Measurements from ENCODE around the gene PCDH9.

Gene PCDH9

DNA sequence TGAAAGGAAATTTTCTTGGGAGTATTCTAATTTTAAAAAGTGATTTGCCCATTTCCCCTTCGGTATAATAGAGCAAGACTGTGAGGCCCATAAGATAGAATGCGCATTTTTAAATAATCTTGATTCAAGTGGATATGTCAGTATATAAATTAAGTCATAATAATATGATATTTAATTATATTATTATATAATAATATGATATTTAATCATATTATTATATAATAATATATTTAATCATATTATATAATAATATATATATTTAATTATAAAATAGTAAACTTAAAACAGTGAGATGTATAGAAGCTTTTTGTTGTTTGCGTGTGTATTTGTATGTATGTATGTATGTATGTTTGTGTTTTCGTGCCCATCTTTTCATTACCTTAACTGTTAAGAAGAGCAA lies 682.5 kb downstream of the PCDH9 start:
- DNase-seq = no peak

DNA sequence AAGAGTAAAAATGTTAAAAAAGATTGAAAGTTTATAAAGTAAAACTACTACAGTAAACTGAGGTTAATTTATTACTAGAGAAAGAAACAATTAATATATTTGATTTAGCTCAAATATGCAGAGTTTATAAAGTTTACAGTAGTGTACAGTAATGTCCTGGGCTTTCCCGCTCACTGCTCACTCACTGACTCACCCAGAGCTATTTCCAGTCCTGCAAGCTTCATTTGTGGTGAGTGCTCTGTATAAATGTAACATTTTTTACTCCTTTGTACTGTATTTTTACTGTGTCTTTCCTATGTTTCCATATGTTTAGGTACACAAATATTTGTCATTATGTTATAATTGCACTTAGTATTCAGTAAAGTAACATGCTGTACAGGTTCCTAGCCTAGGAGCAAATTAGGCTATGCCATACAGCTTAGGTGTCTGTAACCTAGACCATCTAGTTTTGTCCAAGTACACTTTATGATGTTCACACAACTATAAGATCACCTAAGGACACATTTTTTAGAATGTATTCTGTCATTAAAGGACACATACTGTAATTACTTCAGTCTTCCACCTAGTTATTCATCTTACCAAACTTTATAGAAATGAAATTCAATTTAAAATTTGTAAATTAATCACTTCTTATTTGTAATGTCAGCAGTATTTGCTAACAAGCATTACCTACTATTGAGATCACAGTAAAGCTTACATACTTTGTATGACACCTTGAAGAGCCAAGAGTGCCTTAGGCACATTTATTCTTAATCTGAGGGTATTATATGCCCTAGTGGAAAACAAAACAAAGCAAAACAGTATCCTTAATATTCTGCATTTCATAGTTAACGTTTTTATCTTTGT lies 683.4 kb downstream of the PCDH9 start:
- no peak for DNase-seq

DNA sequence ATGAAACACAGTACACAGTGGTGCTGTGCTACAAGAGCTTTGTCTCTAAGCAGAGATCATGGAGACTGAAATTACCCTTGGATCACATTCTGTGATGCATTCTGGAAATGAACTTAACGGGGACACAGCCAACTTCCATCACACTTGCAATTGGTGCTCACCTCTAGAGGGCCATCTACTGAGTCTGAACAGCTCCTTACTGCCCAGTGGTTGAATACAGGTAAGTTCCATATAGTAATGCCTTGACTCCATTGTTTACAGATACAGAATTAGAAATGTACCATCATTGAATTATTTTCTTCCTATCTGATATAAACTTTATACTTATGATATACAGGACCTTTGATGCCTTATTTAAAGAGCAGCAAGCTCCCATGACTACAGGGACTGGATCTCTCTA lies 686.4 kb downstream of the PCDH9 start:
- DNase-seq = peak; percentile 6

DNA sequence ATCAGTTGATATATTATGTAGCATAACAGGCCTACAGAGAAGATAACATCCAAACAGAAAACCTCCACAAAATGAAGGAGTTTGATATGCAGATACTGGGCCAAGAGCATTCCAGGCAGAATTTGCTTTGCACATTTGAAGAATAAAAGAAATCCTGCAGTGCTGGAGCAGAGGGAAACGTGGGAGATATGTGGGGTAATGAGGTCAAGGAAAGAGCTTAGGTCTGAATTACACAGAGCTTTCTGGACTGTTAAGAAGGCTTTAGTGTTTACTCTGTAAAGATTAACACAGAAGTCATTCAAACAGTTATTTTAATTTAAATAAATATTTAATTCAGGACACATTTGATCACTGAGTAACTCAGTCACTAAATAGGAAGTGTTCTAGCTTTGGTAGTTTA lies 692.7 kb downstream of the PCDH9 start:
- no peak for DNase-seq

DNA sequence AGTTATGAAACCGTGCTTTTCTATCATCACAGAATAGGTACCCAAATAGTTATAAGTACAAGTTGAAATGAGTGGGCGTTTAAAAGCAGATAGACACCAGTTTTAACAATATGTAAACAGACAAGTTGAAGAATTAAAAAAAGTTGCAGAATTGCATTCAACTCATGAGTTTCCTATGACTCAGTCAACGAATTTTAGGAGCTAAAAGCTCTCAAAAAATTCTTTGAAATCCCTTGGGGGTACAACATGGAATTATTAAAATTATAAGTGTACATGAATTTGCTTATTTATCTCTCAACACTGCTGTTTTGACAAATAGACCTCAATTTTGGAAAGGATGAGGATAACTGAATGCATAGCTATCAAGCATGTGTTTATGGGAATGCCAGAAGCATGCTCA lies 693.4 kb downstream of the PCDH9 start:
- no peak for DNase-seq

DNA sequence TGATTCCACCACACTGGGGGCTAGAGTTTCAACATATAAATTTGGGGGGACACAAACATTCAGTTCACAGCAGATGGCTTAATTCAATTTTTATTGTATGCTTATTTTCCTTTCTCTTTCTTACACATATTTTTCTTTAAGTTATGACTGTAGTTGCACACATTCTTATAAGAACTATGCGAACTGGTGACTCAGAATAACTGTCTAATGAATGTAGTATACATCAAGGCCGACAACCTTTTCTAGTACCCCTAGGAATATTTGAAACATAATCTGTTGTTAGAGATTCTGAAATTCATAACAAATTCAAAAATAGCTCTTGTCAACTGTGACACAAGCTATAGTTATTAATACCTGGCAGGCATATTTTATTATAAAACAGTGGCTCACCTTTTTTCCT lies 695.6 kb downstream of the PCDH9 start:
- no peak for DNase-seq

DNA sequence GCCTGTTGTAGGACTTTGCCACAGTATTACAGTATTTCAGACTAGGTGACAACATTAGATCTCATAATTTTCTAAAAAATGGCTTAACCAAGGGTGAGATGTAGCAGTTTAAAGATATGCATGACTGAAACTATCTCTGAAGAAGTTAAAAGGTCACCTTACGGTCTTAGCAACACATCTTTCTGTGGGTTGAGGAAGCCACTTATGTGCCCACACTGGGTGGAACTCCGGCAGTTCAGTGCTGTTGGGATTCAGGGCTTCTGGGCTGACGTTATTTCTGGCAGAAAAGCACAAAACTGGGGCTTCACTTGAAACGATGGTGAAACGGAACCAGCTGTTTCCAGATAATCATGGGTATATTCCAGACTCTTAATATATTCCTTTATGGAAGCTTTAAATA lies 697.3 kb downstream of the PCDH9 start:
- no peak for DNase-seq

DNA sequence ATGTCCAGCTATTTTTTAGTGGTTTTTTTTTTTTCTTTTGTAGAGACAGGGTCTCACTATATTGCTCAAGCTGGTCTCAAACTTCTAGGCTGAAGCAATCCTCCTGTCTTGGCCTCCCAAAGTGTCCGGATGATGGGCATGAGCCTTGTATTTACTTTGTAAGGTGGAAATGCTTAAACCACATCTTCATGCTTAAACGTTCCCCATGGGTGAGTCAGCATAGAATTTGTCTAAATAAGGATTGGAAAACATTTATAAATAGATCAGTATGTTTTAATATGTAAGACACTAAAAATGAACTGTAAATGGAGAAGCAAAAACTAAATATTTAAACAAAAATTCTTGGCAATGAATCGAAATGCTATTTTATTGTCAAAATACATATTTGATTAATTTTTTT lies 698.0 kb downstream of the PCDH9 start:
- no peak for DNase-seq

DNA sequence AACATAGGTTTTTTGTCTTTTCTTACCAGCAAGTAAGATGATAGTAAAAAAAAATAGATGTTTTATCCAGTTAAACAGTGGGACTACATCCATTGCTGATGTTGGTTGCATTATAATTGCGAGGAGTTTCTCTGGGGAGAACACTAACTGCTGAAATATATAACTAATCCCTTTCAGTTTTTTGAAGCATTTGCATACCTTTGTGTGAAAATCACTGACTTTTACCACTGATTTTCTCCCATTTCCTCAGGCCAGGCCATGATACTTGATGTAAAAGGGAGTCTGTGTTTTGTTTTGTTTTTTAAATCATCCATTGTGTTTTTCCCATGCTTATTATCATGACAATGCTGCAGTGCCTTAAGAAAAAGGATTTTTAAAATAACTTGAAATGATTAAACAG lies 699.5 kb downstream of the PCDH9 start:
- DNase-seq = no peak

DNA sequence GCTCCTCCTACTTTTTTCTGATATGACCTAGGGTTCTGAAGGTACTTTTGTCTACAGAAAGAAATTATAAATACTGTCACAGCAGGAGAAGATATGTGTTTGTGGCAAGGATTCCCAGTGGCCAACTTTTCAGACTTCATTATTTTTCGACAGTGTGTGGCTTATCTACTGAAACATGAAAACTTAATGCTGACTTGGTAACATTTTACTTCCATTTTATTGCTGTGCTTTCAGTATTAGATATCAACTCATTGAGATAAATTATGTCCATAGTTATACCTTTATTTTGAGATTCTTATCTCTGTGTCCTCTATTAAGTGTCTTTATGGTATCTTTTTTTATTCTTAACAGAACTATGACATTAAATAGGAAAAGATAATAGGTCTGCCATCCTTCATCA lies 700.0 kb downstream of the PCDH9 start:
- no peak for DNase-seq

DNA sequence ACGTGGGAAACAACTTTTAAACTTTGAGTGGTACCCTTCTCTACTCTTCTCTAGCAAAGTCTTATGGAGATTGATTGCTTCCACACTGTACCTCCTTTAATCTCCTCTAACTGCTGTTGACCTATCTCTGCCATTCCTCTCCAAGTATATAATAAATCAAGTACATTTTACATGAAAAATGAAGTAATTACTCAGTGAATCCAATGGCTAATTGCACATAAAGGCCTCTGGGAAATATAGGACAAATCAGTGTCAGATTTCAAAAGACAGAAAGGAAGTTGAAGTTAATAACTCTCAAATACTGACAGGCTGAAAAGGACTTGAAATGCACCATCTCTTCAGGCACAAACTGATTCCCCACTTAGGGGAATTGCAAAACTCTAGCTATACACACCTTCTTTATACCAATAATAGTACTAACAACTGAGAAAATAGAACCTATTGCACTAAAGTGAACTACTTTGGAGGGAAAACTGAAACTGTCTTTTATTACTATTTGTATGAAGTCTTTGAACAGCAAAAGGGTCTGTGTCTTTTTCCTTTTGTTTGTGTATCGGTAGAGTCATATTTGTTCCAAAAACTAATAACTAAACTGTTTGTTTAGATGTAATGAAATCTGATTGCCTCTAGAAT lies 701.1 kb downstream of the PCDH9 start:
- no peak for DNase-seq

DNA sequence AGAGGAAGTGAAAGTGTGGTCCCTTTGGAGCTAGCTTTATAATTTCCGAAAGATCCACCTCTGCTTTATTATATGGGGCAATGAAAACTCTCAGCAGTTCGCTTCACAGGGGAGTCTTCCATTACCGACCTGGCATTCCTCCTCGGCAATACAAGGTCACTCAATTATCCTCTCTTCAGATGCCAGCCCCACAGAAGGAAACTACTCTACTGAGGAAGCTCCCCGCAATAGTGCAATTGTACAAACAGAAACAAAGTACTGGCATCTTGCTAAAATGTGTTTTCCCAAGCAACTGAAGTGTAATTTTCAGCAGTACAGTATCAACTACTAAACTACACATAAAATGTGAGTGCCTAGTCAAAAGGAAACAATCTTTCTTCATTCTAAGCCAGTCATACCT lies 702.0 kb downstream of the PCDH9 start:
- DNase-seq = no peak

DNA sequence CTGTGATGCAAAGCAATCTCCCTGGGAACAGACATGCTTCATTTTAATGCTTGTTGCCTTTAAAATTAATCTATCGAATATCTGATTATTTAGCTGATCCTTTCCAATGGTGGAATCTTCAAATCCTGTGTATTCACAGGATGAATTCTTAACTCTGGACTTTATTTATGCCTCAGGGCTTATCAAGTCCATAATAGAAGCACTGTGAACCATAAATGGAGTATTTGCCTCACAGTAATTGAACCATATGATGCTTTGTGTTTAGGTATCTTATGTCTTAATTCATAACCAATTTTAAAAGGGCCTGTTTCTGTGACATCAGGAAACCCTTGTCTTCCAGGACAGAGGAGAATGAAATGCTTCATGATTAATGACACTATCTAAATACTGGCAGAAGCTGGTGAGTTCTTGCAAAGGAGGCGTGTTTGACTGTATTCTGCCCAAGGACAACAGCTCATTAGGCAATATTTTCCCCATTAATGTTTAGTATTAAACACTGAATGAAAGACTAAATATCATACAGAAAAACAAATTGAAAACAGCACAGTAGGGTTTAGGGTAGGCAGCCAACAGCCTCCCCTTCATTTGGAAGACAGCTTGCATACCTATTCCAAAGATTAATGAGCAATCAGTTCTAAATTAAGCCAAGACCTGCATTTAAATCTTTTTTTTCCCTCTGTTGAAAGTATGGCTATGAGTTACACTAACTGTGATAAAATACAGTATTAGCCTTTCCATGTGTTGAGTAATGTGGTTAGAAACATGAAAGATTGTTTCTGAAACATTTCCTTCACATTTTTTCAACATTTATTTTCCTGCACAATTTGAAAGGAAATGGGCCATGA lies 709.4 kb downstream of the PCDH9 start:
- no peak for DNase-seq

DNA sequence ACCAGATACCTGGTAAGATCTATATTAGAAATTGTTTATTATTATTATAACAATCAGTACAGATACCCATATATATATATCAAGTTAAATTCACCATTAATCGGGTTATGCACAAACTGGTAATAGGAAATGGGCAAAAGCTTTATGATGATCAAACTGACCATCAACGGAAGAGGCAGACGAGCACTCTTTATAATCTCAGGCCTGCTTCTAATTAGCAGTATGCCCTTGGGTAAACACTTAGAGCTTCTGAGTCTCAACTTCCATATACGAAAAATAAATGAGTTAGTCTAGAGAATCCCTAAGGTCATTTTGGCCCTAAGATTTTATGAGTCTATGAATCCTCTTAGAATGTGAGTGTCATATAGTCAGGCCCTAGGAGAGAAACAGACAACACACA lies 710.9 kb downstream of the PCDH9 start:
- no peak for DNase-seq

DNA sequence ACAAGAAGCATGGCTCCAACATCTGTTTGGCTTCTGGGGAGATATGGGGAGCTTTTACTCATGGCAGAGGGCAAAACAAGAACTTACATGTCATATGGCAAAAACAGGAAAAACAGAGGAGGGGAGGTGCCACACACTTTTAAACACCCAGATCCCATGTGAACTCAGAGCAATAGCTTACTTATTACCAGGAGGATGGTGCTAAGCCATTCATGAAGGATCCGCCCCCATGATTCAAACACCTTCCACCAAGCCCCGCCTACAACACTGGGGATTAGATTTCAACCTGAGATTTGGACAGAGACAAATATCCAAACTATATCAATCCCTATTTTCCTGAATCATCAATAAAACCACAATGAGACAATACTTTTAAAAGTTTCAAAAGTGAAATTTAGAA lies 712.1 kb downstream of the PCDH9 start:
- no peak for DNase-seq

DNA sequence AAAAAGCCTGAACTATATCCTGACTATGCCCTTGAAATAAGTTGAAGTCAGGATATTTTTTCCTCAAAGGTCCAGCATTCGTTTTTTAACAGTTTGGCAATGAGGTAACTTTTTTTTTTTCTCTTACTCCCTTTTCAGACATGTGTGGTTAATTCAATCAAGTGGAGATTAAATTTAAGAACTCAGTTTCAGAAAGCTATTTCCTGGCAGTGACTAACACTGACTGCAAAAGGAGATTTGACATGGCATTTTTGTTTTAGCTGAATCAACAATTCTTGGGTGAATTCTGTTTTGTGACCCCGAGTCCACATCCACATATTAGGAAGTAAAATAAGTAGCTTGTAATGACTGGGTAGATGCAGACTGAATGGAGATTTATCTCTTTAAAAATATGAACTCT lies 716.4 kb downstream of the PCDH9 start:
- no peak for DNase-seq

DNA sequence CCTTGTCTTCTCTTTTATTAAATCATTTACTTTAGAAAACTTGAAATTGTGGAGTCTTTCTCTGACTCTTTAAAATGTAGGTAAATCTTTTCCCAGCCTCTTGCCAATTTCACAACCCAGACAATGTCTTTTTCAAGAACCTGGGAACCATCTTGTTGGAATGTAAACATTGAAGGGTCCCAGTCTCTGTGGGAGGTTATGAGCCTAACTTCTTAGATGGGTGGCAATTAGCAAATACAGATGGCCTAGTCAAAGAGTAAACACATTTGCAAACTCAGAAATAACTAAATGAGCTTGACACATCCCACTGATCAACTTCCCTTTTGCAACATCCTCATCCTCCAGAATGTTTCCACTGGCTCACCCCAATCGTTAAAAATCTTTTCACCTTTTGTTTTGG lies 721.0 kb downstream of the PCDH9 start:
- DNase-seq = no peak

DNA sequence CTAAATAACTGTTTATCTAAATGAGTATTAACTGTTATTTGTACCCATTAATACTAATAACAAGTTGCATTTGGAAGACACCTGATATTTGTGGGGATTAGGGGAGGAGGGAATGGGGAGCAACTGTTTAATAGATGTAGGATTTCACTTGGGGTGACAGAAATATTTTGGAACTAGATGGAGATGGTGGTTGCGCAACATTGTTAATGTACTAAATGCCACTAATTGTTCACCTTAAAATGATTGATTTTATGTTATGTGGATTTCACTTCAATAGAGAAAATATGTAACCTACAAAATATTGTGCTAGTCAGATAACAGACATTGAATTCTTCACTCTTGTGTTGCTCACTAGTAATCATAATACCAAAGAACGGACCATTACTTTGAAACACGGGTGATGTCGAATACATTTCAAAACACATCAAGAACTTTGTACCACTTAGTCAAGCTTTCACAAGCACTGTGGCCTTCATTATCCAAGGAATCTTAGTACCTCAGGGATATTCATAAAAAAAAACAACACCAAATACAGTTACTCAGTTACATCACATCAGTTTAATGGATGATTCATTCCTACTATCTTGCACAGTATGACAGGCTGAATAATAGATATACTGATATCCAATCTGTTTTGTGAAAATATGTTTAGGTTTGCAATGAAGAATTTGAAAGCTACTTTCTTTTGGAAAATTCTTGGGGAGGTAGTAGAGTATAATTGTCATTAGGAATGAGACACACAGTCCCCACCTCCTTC lies 721.8 kb downstream of the PCDH9 start:
- DNase-seq = no peak

DNA sequence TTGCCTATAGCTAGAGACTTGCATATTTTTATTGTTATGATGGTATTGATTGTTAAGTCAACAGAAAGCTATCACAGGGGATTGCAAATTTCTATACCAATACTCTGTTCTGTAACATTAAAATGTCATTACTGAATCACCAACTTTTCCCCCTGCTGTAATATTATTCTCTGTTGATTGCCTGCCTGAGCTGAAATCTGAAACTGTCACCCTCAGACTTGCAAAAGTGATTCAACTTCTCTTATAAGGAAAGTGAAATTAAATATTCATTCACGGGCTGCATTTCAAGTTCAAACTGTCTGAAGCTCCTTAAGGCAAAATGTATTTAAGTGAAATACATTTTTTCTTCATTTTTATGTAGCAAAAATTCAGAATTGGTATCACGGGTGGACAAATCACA lies 723.2 kb downstream of the PCDH9 start:
- no peak for DNase-seq

DNA sequence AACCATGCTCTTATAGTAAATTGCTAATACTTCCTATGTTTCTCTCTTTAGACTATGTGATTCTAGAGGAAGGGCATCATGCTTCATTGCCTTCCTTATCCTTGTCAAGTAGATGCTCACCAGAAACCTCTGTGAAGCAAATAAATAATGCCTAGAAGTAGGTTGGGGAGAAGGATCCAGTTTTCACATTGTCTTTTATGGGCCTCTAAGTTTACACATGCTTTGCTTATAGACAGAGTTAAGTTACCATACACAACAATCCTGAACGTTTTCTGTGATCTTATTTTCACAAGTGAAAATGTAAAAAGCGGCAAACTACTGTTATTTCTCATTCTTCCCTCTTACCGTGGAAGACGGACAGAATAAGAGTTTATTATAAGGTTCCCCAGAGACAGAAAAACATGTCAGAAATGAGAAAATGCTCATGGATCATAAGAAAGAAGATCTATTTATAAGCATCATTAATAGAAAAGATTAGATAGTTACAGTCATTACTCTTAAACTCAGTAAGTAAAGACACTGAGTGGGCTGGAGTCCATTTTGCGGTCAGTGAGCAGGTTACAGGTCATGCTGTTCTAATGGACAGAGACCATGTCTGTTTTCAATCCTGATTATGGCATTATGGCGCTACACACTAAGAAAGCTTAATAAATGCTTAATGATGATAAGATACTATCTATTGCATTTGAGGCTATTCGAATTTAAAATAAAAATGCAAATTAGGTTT lies 723.9 kb downstream of the PCDH9 start:
- DNase-seq = no peak

DNA sequence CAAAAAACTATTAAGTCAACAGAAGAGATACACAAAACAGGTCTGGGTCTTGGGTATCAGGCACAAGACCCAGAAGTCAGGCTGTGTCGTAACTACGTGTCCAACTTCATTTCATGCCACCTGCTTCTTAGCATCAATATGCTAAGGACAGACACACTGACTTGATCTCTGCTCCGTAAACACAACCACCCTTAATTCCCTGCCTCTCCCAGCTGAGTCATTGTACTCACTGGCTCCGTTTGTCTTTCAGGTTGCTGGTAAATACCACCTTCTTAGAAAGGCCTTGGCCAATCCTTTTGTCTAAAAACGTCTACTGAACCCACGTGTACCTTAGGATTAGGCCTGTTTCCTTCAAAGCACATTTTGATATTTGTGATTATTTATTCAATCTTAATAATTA lies 726.2 kb downstream of the PCDH9 start:
- peak; percentile 19 for DNase-seq

DNA sequence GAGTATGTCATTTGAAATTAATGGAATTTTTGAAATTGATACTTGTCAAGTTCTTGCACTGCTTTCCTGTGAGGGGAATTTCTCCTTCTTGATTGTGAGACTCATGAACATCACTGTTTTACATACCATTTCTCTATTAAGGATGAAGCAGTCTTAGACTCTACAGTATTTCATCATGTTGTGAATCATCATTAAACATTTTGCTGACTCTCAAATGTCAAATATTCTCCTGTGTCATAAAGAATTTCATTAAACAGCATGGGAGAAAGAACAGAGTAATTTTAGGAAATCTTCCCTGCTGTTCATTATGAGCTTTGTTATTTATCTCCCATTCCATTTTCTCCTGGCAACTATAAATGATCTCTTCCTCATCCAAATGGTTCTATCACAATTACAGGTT lies 729.0 kb downstream of the PCDH9 start:
- DNase-seq = no peak
